ENCODE measurements around the gene BCL7A. TPM values are rescaled to one million over a fixed set of nuclear protein-coding genes. Genes with fewer than 3 reads are reported as not detected.
"Not testable (repeated sequence)": the region's sequence is repeated elsewhere in the genome, so short reads cannot be mapped to it uniquely, and the experiment has no call there.

BCL7A gene
- total RNA-seq, 1 donor from 2014 or later, result 12.4 TPM

DNA sequence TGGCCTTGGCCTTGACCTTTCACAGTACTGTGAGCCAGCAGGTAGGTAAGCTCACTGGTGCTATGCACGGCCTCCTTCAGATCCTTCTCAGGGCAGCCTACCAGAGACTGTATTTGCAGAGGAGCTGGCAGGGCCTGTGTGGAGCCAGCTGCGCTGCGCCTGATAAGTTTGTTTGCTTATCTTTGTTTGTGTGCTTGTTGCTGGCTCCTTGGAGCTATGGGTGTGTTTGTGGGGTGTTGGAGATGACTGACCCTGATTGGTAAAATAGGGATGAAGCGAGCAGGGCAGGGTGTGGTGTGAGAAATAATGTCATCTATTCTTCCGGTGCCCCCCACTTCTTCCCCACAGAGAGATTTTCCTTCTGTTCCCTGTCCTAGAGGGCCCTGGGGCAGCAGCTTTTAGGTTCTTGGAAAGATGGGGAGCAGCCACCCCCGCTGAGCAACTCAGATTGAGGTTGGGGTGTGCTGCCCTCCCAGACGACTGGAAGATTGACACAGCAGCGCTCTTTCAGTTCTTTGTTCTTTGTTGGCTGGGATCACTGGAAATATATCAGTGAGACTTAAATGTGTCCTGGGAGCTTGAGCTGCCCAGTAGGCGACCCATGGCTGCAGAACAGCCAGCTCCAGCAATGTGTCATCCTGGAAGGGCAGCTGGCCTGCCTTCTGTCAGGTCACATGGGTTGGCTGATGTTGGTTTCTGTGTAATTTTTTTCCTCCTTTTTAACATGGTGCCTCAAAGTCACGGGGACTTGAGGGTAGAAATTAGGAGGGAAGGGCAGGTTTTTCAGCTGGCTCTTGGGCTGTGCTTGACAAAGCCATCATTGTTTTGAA, 76.5 kb downstream of the BCL7A start:
- TF ChIP-seq, protein P1, sequence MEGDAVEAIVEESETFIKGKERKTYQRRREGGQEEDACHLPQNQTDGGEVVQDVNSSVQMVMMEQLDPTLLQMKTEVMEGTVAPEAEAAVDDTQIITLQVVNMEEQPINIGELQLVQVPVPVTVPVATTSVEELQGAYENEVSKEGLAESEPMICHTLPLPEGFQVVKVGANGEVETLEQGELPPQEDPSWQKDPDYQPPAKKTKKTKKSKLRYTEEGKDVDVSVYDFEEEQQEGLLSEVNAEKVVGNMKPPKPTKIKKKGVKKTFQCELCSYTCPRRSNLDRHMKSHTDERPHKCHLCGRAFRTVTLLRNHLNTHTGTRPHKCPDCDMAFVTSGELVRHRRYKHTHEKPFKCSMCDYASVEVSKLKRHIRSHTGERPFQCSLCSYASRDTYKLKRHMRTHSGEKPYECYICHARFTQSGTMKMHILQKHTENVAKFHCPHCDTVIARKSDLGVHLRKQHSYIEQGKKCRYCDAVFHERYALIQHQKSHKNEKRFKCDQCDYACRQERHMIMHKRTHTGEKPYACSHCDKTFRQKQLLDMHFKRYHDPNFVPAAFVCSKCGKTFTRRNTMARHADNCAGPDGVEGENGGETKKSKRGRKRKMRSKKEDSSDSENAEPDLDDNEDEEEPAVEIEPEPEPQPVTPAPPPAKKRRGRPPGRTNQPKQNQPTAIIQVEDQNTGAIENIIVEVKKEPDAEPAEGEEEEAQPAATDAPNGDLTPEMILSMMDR (conservative IDR thresholded peaks at IDR 0.05; ENCODE audit: low read depth, low read length), result no peak
- no peak overlapping the region for H3K4me3 ChIP-seq (ENCODE audit: low read depth, low read length)
- no peak for DNase-seq (ENCODE audit: low read depth)

DNA sequence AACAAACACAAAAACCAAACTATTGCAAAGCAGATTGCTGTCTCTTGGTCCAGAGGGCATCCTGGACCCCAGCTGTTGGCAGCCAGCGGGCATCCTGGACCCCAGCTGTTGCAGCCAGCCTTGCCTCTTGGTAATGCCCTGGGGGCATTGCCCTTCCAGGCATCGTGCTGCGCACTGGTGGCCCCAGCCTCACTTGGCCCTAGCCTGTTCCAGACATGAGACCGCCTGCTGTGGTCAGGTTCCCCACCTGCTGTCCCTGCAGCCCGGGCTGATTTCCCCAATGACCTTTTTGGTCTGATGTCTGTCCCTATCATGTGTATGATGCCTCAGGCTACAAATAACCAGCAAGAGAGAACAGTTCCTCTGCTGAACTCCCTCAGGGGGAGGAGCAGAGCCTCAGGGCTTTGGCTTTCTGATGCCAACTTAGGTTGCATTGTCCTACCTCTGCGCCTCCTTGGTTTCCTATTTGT, 77.6 kb downstream of the BCL7A start:
- DNase-seq (ENCODE audit: low read depth), result no peak
- TF ChIP-seq, protein P1 (conservative IDR thresholded peaks at IDR 0.05; ENCODE audit: low read depth, low read length), result no peak
- H3K4me3 ChIP-seq (ENCODE audit: low read depth, low read length), result no peak overlapping the region

DNA sequence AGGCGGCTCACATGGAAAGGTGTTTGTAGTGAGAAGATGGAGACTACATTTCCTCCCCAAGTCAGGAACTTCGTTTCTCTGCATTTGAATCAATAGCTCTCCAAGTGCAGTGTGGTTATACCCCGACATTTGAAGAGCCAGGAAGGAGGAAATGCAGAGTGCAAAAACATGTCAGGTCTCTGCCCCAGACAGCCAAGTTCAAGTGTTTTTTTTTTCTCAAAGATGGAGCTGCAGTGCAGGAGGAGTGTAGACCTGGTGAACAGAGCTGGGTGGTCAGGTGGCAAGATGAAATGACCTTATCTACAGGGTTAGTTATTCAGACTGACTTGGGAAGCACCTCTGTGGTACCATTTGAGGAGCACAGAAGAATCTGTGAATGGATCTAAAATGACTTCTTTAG, 78.2 kb downstream of the BCL7A start:
- DNase-seq (ENCODE audit: low read depth), result no peak
- no peak overlapping the region for H3K4me3 ChIP-seq (ENCODE audit: low read depth, low read length)
- TF ChIP-seq, protein P1 (conservative IDR thresholded peaks at IDR 0.05; ENCODE audit: low read depth, low read length), result no peak

DNA sequence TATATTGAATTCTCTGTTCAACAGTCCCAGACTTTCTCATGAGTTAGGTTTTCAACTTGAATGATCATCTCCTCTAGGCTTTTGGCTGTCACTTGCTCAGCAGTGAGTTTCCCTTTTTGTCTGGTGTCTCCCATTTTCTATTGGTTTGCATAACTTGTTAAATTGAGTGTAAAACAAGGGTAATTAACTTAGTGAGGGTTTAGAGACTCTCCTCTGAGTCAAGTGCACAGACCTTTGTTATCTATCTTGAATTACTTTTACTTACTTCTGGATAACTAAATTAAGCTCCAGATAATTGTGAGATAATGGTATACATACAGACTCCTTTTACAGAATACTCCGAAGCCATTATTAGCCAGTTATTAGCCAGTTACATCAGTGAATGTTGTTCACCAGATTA, 78.9 kb downstream of the BCL7A start:
- DNase-seq (ENCODE audit: low read depth), result no peak
- TF ChIP-seq, protein P1 (conservative IDR thresholded peaks at IDR 0.05; ENCODE audit: low read depth, low read length), result no peak

DNA sequence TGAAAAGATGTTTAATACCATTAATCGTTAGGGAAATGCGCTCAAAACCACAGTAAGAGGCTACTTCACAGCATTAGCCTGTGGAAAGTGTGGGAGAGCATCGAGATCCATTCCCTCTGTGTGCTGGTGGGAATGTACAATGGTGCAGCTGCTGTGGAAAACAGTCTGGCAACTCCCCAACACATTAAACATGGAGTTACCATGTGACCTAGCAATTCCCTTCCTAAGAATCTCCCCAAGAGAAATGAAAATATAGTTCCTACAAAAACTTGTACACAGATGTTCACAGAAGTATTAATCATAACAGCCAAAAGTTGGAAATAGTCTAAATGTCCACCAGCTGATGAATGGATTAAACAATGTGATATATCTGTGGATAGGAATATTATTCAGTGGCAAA, 80.6 kb downstream of the BCL7A start:
- TF ChIP-seq, protein P1 (conservative IDR thresholded peaks at IDR 0.05; ENCODE audit: low read depth, low read length), result no peak
- no peak for DNase-seq (ENCODE audit: low read depth)
- no peak overlapping the region for H3K4me3 ChIP-seq (ENCODE audit: low read depth, low read length)

More for the DNA sequence above, 78.9 kb downstream of the BCL7A start:
- H3K4me3 ChIP-seq (ENCODE audit: low read depth, low read length), result no peak overlapping the region

DNA sequence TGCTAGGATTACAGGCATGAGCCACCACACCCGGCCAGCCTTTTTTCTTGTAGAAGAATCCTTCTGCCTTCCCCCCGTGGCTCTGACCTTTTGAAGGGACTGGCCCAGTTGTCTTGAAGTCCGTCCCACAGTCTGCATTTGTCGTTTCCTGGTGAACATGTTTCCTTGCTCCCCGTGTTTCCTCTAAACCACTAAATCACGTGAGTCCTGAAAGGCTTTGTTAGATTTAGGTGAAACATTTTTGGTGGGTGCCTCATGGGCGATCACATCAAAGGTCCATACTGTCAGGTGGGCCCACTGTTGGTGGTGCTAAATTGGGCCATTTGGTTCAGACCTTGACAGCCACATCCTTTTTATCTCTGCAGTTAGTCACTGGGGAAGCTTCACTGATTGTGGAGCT, 83.2 kb downstream of the BCL7A start:
- no peak overlapping the region for H3K4me3 ChIP-seq (ENCODE audit: low read depth, low read length)
- TF ChIP-seq, protein P1 (conservative IDR thresholded peaks at IDR 0.05; ENCODE audit: low read depth, low read length), result no peak

DNA sequence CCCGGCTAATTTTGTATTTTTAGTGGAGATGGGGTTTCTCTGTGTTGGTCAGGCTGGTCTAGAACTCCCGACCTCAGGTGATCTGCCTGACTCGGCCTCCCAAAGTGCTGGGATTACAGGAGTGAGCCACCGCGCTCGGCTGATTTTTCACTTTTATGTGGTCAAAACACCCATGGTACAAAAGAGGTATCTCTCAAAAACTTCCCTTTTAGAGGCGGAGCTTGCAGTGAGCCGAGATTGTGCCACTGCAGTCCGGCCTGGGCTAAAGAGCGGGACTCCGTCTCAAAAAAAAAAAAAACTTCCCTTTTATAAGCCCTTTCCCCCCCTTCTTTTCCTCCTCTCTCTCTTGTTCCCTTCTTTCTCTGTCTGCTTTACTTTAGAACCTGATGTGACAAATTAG, 83.8 kb downstream of the BCL7A start:
- DNase-seq (ENCODE audit: low read depth); H3K4me3 ChIP-seq (ENCODE audit: low read depth, low read length): not testable (repeated sequence)

More for the DNA sequence above, 83.2 kb downstream of the BCL7A start:
- DNase-seq (ENCODE audit: low read depth), result no peak
